ENCODE measurements around the gene ANTXR2. TPM values are rescaled to one million over a fixed set of nuclear protein-coding genes. Genes with fewer than 3 reads are reported as not detected.

Gene ANTXR2
- polyA plus RNA-seq, 1 of the 3 experiments (the other 2 are of a cell fraction), result 48.8 TPM

GRCh38 chr4:80058740-80059139 lies 14.3 kb downstream of the ANTXR2 start:
- Histone ChIP-seq H4K20me1 (ENCODE audit: insufficient read depth) (no peaks in the 10 kb centered on the region), H2AFZ (ENCODE audit: low read depth) (no peak overlapping the region), H3K4me1 (ENCODE audit: control insufficient read depth in 1 of 2, insufficient read depth in 2 of 2, low read depth in 1 of 2, low read length in 1 of 2) (peaks cover 7 to 19% of the 10 kb centered on the region in 2 experiments; a peak in 3 of 4 replicates), H3K79me2 (ENCODE audit: insufficient read depth) (peaks cover 92% of the 10 kb centered on the region), H3F3A (replicated peaks; ENCODE audit: insufficient read depth) (peaks cover 19% of the 10 kb centered on the region), H3K9me2 (no peaks in the 10 kb centered on the region), H3K9ac (peak overlapping the region; percentile 23; the same call in 1 of the 2 replicates), H3K4me2 (no peak overlapping the region), H3K36me3 (replicated peaks in 1 of 2; ENCODE audit: control insufficient read depth in 1 of 2, insufficient read depth in 2 of 2, low read length in 1 of 2) (peaks cover 67 to 88% of the 10 kb centered on the region in 2 experiments), H3K9me3 (no peaks in the 10 kb centered on the region), H3K27ac (ENCODE audit: low read depth in 2 of 2, low read length in 1 of 2) (peak overlapping the region in 1 of 2 experiments; percentile 58; a peak in 2 of 4 replicates), H3K27me3 (ENCODE audit: insufficient read depth) (no peaks in the 10 kb centered on the region), H3K4me3 (ENCODE audit: low read depth in 2 of 2, low read length in 1 of 2) (no peak overlapping the region)
- 85% methylated on average over 2 of the region's 2 CpGs for WGBS (ENCODE audit: low lambda C conversion rate)
- POLR2A ChIA-PET, result no interaction called here
- CTCF ChIA-PET, result interaction anchor here (0.8 kb wide), 1 partner anchor 157 kb away, joined by 3 read pairs; no protein-coding TSS in a partner anchor
- no peak for TF ChIP-seq POLR2AphosphoS5 (IDR thresholded peaks at IDR 0.05; ENCODE audit: low read depth, low read length)
- no peak for TF ChIP-seq RFX5 (IDR thresholded peaks at IDR 0.05; ENCODE audit: low read length)
- no peak for TF ChIP-seq RAD21 (IDR thresholded peaks at IDR 0.05; ENCODE audit: low read length)
- TF ChIP-seq, protein P1, sequence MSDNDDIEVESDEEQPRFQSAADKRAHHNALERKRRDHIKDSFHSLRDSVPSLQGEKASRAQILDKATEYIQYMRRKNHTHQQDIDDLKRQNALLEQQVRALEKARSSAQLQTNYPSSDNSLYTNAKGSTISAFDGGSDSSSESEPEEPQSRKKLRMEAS (IDR thresholded peaks at IDR 0.05; ENCODE audit: low read depth), result no peak
- TF ChIP-seq, protein P2, sequence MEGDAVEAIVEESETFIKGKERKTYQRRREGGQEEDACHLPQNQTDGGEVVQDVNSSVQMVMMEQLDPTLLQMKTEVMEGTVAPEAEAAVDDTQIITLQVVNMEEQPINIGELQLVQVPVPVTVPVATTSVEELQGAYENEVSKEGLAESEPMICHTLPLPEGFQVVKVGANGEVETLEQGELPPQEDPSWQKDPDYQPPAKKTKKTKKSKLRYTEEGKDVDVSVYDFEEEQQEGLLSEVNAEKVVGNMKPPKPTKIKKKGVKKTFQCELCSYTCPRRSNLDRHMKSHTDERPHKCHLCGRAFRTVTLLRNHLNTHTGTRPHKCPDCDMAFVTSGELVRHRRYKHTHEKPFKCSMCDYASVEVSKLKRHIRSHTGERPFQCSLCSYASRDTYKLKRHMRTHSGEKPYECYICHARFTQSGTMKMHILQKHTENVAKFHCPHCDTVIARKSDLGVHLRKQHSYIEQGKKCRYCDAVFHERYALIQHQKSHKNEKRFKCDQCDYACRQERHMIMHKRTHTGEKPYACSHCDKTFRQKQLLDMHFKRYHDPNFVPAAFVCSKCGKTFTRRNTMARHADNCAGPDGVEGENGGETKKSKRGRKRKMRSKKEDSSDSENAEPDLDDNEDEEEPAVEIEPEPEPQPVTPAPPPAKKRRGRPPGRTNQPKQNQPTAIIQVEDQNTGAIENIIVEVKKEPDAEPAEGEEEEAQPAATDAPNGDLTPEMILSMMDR (IDR thresholded peaks at IDR 0.05), result no peak
- no peak for TF ChIP-seq FOXM1 (IDR thresholded peaks at IDR 0.05; ENCODE audit: low read depth)
- TF ChIP-seq, protein P3, sequence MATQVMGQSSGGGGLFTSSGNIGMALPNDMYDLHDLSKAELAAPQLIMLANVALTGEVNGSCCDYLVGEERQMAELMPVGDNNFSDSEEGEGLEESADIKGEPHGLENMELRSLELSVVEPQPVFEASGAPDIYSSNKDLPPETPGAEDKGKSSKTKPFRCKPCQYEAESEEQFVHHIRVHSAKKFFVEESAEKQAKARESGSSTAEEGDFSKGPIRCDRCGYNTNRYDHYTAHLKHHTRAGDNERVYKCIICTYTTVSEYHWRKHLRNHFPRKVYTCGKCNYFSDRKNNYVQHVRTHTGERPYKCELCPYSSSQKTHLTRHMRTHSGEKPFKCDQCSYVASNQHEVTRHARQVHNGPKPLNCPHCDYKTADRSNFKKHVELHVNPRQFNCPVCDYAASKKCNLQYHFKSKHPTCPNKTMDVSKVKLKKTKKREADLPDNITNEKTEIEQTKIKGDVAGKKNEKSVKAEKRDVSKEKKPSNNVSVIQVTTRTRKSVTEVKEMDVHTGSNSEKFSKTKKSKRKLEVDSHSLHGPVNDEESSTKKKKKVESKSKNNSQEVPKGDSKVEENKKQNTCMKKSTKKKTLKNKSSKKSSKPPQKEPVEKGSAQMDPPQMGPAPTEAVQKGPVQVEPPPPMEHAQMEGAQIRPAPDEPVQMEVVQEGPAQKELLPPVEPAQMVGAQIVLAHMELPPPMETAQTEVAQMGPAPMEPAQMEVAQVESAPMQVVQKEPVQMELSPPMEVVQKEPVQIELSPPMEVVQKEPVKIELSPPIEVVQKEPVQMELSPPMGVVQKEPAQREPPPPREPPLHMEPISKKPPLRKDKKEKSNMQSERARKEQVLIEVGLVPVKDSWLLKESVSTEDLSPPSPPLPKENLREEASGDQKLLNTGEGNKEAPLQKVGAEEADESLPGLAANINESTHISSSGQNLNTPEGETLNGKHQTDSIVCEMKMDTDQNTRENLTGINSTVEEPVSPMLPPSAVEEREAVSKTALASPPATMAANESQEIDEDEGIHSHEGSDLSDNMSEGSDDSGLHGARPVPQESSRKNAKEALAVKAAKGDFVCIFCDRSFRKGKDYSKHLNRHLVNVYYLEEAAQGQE (IDR thresholded peaks at IDR 0.05; ENCODE audit: low read depth, low read length), result no peak
- TF ChIP-seq IRF3 (IDR thresholded peaks at IDR 0.05; ENCODE audit: low read depth, low read length), result no peak
- TF ChIP-seq NRF1 (IDR thresholded peaks at IDR 0.05; ENCODE audit: low read depth, low read length), result no peak
- no peak for TF ChIP-seq ELF1 (IDR thresholded peaks at IDR 0.05)
- TF ChIP-seq TCF12 (IDR thresholded peaks at IDR 0.05), result no peak
- TF ChIP-seq TEAD4 (IDR thresholded peaks at IDR 0.05; ENCODE audit: borderline replicate concordance, insufficient read depth), result no peak
- TF ChIP-seq SMC3 (IDR thresholded peaks at IDR 0.05; ENCODE audit: low read depth, low read length), result no peak
- TF ChIP-seq ZBTB33 (IDR thresholded peaks at IDR 0.05; ENCODE audit: borderline replicate concordance, low read depth), result no peak
- TF ChIP-seq RXRA (IDR thresholded peaks at IDR 0.05; ENCODE audit: borderline replicate concordance, low read depth), result no peak
- no peak for TF ChIP-seq USF1 (IDR thresholded peaks at IDR 0.05; ENCODE audit: borderline replicate concordance, low read depth)
- TF ChIP-seq CHD2 (IDR thresholded peaks at IDR 0.05; ENCODE audit: low read length, partially characterized antibody), result no peak
- TF ChIP-seq, protein P4, sequence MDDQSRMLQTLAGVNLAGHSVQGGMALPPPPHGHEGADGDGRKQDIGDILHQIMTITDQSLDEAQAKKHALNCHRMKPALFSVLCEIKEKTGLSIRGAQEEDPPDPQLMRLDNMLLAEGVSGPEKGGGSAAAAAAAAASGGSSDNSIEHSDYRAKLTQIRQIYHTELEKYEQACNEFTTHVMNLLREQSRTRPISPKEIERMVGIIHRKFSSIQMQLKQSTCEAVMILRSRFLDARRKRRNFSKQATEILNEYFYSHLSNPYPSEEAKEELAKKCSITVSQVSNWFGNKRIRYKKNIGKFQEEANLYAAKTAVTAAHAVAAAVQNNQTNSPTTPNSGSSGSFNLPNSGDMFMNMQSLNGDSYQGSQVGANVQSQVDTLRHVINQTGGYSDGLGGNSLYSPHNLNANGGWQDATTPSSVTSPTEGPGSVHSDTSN (IDR thresholded peaks at IDR 0.05), result no peak
- no peak for TF ChIP-seq FOSL2 (IDR thresholded peaks at IDR 0.05; ENCODE audit: borderline replicate concordance, low read depth)
- no peak for DNase-seq
